Measurements from ENCODE around the gene KLC3.

Gene KLC3

DNA sequence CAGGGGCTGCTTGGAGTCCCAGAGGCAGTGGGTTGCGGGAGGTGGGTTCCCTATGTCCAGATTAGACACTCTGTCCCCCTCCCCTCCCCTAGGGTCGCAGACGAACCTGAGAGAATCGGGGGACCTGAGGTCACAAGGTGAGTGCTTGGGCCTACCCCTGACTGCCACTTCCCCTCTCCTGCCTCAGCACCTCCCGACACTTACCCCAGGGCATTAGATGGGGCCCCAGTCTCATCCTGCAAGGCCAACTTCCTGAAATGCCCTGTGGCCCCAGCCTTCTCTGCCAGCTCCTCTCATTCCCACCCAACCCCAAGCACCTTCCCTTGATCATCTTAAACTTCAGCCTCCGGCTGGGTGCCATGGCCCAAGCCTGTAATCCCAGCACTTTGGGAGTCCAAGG, 40.8 kb upstream of the KLC3 start:
- no peak overlapping the region for H3K9ac ChIP-seq (ENCODE audit: insufficient read length)

GRCh38 chr19:45302416-45302815, 38.1 kb upstream of the KLC3 start:
- no peak overlapping the region for H3K4me3 ChIP-seq
- no peak overlapping the region for H3K27ac ChIP-seq
- no peak for DNase-seq (ENCODE audit: low read depth, low spot score)
- no peak for TF ChIP-seq POLR2AphosphoS5 (IDR thresholded peaks at IDR 0.05; ENCODE audit: borderline replicate concordance, low read depth, low read length)
- TF ChIP-seq FOXP2 (optimal IDR thresholded peaks at IDR 0.05; ENCODE audit: control extremely low read depth, extremely low read length, insufficient read depth), result no peak
- no peak for TF ChIP-seq EZH2 (IDR thresholded peaks at IDR 0.05)
- H3K9me3 ChIP-seq (ENCODE audit: low read depth, low read length), result no peaks in the 10 kb centered on the region
- H3K9ac ChIP-seq (ENCODE audit: insufficient read length), result no peak overlapping the region
- no peaks in the 10 kb centered on the region for H3K36me3 ChIP-seq (ENCODE audit: insufficient read depth, low read length)

More for the DNA sequence above, 40.8 kb upstream of the KLC3 start:
- Histone ChIP-seq H3K4me3 (no peak overlapping the region), H3K36me3 (ENCODE audit: insufficient read depth, low read length) (no peaks in the 10 kb centered on the region), H3K27ac (no peak overlapping the region), H3K9me3 (ENCODE audit: low read depth, low read length) (no peaks in the 10 kb centered on the region)
- DNase-seq (ENCODE audit: low read depth, low spot score), result no peak
- no peak for TF ChIP-seq FOXP2 (optimal IDR thresholded peaks at IDR 0.05; ENCODE audit: control extremely low read depth, extremely low read length, insufficient read depth)
- TF ChIP-seq EZH2 (IDR thresholded peaks at IDR 0.05), result no peak
- no peak for TF ChIP-seq POLR2AphosphoS5 (IDR thresholded peaks at IDR 0.05; ENCODE audit: borderline replicate concordance, low read depth, low read length)

DNA sequence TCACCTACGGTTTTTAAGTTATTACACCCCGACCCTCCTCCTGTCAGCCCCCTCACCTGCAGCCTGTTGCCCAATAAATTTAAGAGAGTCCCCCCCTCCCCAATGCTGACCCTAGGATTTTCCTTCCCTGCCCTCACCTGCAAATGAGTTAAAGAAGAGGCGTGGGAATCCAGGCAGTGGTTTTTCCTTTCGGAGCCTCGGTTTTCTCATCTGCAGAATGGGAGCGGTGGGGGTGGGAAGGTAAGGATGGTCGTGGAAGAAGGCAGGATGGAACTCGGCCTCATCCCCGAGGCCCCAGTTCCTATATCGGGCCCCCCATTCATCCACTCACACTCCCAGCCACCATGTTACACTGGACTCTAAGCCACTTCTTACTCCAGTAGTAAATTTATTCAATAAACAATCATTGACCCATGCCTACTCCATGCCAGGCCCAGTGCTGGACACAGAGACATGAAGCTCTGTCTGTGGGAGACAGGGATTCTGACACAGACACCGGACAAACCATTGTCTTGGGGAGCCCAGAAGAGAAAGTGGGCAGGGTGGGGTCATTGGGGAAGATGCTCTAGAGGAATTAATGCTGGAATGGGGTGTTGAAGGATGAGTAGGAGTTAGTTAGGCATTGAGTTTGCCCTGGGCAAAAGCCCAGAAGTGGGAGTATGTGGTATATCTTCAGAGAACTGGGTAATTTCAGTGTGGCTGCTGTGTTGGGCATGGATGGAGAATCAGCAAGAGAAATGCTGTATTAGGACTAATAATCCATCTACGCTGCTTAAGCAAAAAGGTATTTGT, 37.1 kb upstream of the KLC3 start:
- DNase-seq (ENCODE audit: low read depth, low spot score), result no peak
- Histone ChIP-seq H3K36me3 (ENCODE audit: insufficient read depth, low read length) (no peaks in the 10 kb centered on the region), H3K4me3 (no peak overlapping the region), H3K9me3 (ENCODE audit: low read depth, low read length) (no peaks in the 10 kb centered on the region), H3K9ac (ENCODE audit: insufficient read length) (no peak overlapping the region), H3K27ac (no peak overlapping the region)
- no peak; the same call in 1 of the 2 replicates for TF ChIP-seq POLR2AphosphoS5 (IDR thresholded peaks at IDR 0.05; ENCODE audit: borderline replicate concordance, low read depth, low read length)
- TF ChIP-seq EZH2 (IDR thresholded peaks at IDR 0.05), result no peak
- no peak for TF ChIP-seq FOXP2 (optimal IDR thresholded peaks at IDR 0.05; ENCODE audit: control extremely low read depth, extremely low read length, insufficient read depth)

DNA sequence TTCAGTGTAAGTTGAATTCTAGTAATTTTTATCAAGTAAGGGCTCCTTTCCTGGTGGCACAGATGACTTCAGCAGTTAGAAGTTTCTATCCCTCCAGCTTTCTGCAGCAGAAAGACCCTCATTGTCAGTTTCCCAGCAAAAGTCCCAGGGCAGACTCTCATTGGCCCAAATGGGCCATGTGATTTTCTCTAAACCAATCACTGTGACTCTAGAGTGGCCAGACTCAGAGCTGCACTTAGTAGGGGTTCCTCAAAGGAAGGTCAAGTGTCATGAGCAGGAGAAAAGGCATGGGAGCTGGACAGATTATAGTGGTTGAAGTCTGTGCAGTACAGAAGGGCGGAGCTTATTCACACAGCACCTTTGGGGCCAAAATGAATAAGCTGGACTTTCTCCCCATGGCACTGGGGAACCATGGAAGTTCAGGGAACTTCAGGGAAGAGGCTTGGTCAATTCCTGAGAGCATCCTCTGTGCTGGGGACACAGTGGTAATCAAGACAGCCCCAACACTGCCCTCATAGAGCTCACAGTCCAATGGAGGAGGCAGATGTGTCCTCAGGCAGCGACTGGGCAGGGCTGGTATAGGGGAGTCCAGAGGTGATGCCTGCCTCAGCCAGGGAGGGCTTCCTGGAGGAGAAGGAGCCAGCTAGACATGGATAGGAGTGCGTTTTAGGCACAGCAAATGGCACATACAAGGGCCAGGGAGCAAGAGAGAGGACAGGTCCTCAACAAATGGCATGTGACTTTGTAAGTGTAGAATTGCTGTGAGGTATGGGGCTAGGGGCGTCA, 36.2 kb upstream of the KLC3 start:
- no peaks in the 10 kb centered on the region for H3K36me3 ChIP-seq (ENCODE audit: insufficient read depth, low read length)
- H3K9me3 ChIP-seq (ENCODE audit: low read depth, low read length), result no peaks in the 10 kb centered on the region
- no peak overlapping the region for H3K9ac ChIP-seq (ENCODE audit: insufficient read length)
- no peak for DNase-seq (ENCODE audit: low read depth, low spot score)
- no peak overlapping the region for H3K27ac ChIP-seq
- H3K4me3 ChIP-seq, result no peak overlapping the region
- no peak for TF ChIP-seq POLR2AphosphoS5 (IDR thresholded peaks at IDR 0.05; ENCODE audit: borderline replicate concordance, low read depth, low read length)
- no peak for TF ChIP-seq FOXP2 (optimal IDR thresholded peaks at IDR 0.05; ENCODE audit: control extremely low read depth, extremely low read length, insufficient read depth)
- no peak for TF ChIP-seq EZH2 (IDR thresholded peaks at IDR 0.05)

GRCh38 chr19:45305007-45305406, 35.5 kb upstream of the KLC3 start:
- H3K36me3 ChIP-seq (ENCODE audit: insufficient read depth, low read length), result no peaks in the 10 kb centered on the region
- TF ChIP-seq EZH2 (IDR thresholded peaks at IDR 0.05) (no peak), FOXP2 (optimal IDR thresholded peaks at IDR 0.05; ENCODE audit: control extremely low read depth, extremely low read length, insufficient read depth) (no peak), POLR2AphosphoS5 (IDR thresholded peaks at IDR 0.05; ENCODE audit: borderline replicate concordance, low read depth, low read length) (no peak)
- H3K4me3 ChIP-seq, result no peak overlapping the region
- DNase-seq (ENCODE audit: low read depth, low spot score), result no peak
- no peak overlapping the region for H3K27ac ChIP-seq
- H3K9me3 ChIP-seq (ENCODE audit: low read depth, low read length), result no peaks in the 10 kb centered on the region
- no peak overlapping the region for H3K9ac ChIP-seq (ENCODE audit: insufficient read length)

GRCh38 chr19:45305421-45305820, 35.1 kb upstream of the KLC3 start:
- DNase-seq (ENCODE audit: low read depth, low spot score), result no peak
- Histone ChIP-seq H3K36me3 (ENCODE audit: insufficient read depth, low read length) (no peaks in the 10 kb centered on the region), H3K9ac (ENCODE audit: insufficient read length) (no peak overlapping the region), H3K9me3 (ENCODE audit: low read depth, low read length) (no peaks in the 10 kb centered on the region), H3K4me3 (no peak overlapping the region), H3K27ac (no peak overlapping the region)
- TF ChIP-seq FOXP2 (optimal IDR thresholded peaks at IDR 0.05; ENCODE audit: control extremely low read depth, extremely low read length, insufficient read depth) (no peak), POLR2AphosphoS5 (IDR thresholded peaks at IDR 0.05; ENCODE audit: borderline replicate concordance, low read depth, low read length) (no peak), EZH2 (IDR thresholded peaks at IDR 0.05) (no peak)

DNA sequence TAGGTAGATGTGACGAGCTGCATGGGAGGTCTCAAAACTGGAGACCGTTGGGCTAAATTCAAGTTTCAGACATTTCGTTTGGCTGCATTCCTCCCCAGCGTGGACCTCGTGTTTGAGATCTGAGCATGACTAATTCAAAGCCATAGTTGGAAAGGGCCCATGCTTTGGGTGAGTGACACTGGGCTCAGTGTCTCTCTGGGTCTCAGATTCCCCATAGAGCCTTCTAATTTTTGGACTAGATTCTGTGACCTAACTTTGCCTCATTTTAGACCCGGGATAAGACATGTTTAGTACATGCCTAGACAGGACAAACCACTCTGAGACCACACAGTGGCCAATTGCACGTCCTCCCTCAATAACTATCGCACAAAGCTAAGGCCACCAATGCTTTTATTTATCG, 34.5 kb upstream of the KLC3 start:
- Histone ChIP-seq H3K9me3 (ENCODE audit: low read depth, low read length) (no peaks in the 10 kb centered on the region), H3K36me3 (ENCODE audit: insufficient read depth, low read length) (no peaks in the 10 kb centered on the region), H3K4me3 (no peak overlapping the region), H3K27ac (no peak overlapping the region), H3K9ac (ENCODE audit: insufficient read length) (no peak overlapping the region)
- DNase-seq (ENCODE audit: low read depth, low spot score), result no peak
- TF ChIP-seq FOXP2 (optimal IDR thresholded peaks at IDR 0.05; ENCODE audit: control extremely low read depth, extremely low read length, insufficient read depth) (no peak), POLR2AphosphoS5 (IDR thresholded peaks at IDR 0.05; ENCODE audit: borderline replicate concordance, low read depth, low read length) (peak; percentile 55; the same call in 1 of the 2 replicates), EZH2 (IDR thresholded peaks at IDR 0.05) (no peak)

DNA sequence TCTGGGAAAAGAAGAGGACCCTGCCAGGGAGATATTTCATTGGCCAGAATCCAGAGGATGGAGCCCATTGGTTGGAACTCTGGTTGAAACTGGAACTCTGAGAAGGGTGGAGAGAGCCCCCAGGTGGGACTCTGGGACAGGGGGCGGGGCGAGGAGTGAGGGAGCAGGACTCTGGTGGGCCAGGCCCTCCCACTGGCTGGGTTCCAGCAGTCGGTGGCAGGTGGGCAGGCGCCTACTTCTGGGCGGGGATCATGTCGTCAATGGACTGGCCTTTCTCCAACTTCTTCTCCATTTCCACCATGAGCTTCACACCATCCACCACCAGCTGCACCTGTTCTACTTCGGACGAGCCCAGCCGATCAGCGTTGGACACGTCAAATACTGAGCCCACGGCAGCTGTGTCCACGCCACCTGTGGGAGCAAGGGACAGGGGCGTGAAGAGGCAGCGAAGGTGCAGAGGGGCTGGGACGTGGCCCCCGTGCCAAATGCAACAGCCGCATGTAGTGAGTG, 34.0 kb upstream of the KLC3 start:
- Histone ChIP-seq H3K27ac (no peak overlapping the region), H3K4me3 (no peak overlapping the region), H3K36me3 (ENCODE audit: insufficient read depth, low read length) (no peaks in the 10 kb centered on the region), H3K9ac (ENCODE audit: insufficient read length) (no peak overlapping the region), H3K9me3 (ENCODE audit: low read depth, low read length) (no peaks in the 10 kb centered on the region)
- TF ChIP-seq FOXP2 (optimal IDR thresholded peaks at IDR 0.05; ENCODE audit: control extremely low read depth, extremely low read length, insufficient read depth) (no peak), EZH2 (IDR thresholded peaks at IDR 0.05) (no peak), POLR2AphosphoS5 (IDR thresholded peaks at IDR 0.05; ENCODE audit: borderline replicate concordance, low read depth, low read length) (no peak)
- DNase-seq (ENCODE audit: low read depth, low spot score), result peak; percentile 6
